Measurements from ENCODE around the gene MEAK7.

Gene MEAK7

GRCh38 chr16:84532855-84533486, 28.5 kb upstream of the MEAK7 start:
- Histone ChIP-seq H3K23ac (ENCODE audit: low read depth, low read length, poor library complexity) (no peak overlapping the region), H3K27ac (replicated peaks; ENCODE audit: low read length) (peak overlapping the region; percentile 96)

GRCh38 chr16:84532291-84532724, 27.8 kb upstream of the MEAK7 start:
- H3K14ac ChIP-seq (ENCODE audit: low read length) = no peak overlapping the region
- H3K9ac ChIP-seq (ENCODE audit: low read depth, low read length, poor library complexity) = no peak overlapping the region
- H3K36me3 ChIP-seq (replicated peaks in 1 of 2; ENCODE audit: control insufficient read depth in 2 of 2, insufficient read depth in 2 of 2, low read length in 2 of 2) = no peaks in the 10 kb centered on the region
- H3K18ac ChIP-seq (ENCODE audit: low read length) = no peak overlapping the region
- peaks cover 31 to 45% of the 10 kb centered on the region in 2 donors for H3K4me1 ChIP-seq (ENCODE audit: control insufficient read depth in 2 of 2, insufficient read depth in 1 of 2, low read depth in 1 of 2, low read length in 2 of 2)
- peak overlapping the region; percentile 96 for H3K27ac ChIP-seq (replicated peaks; ENCODE audit: low read length)
- H3K4ac ChIP-seq (ENCODE audit: low read length) = no peak overlapping the region
- no peak overlapping the region for H2BK12ac ChIP-seq (ENCODE audit: low read length)
- peak overlapping the region; percentile 14 for H2BK5ac ChIP-seq (ENCODE audit: low read length)
- no peak overlapping the region for H4K8ac ChIP-seq (ENCODE audit: low read depth, low read length)
- no peaks in the 10 kb centered on the region for H3K27me3 ChIP-seq (ENCODE audit: control insufficient read depth in 3 of 3, insufficient read depth in 3 of 3, low read depth in 1 of 3, low read length in 3 of 3)
- no peaks in the 10 kb centered on the region for H3K79me1 ChIP-seq (ENCODE audit: low read depth, low read length)
- H2AK5ac ChIP-seq (ENCODE audit: low read depth, low read length) = no peak overlapping the region
- no CpG with 5 or more reads among the region's 10 CpGs for WGBS, 2 donors (ENCODE audit: extremely low coverage in 2 of 2, insufficient read length in 2 of 2, insufficient replicate concordance in 1 of 2)
- no peak overlapping the region for H3K4me2 ChIP-seq (ENCODE audit: insufficient read depth, low read length, poor library complexity, severe bottlenecking)
- no peak overlapping the region for H3K4me3 ChIP-seq (ENCODE audit: low read length in 2 of 2)
- H2BK120ac ChIP-seq (ENCODE audit: low read depth, low read length) = no peak overlapping the region
- DNase-seq (ENCODE audit: low spot score) = peak; percentile 85
- H4K91ac ChIP-seq (ENCODE audit: low read depth, low read length, poor library complexity) = no peak overlapping the region
- no peak overlapping the region for H3K23ac ChIP-seq (ENCODE audit: low read depth, low read length, poor library complexity)
- peak overlapping the region; percentile 57 for H2AFZ ChIP-seq (ENCODE audit: low read length)
- no peak overlapping the region for H2BK15ac ChIP-seq (ENCODE audit: low read length)
- H3K9me3 ChIP-seq (replicated peaks in 1 of 2; ENCODE audit: control insufficient read depth in 2 of 2, insufficient read depth in 1 of 2, low read depth in 1 of 2, low read length in 2 of 2) = peaks cover 16 to 18% of the 10 kb centered on the region in 2 donors

More at GRCh38 chr16:84532855-84533486, 28.5 kb upstream of the MEAK7 start:
- Histone ChIP-seq H3K36me3 (replicated peaks in 1 of 2; ENCODE audit: control insufficient read depth in 2 of 2, insufficient read depth in 2 of 2, low read length in 2 of 2) (no peaks in the 10 kb centered on the region), H3K4me1 (ENCODE audit: control insufficient read depth in 2 of 2, insufficient read depth in 1 of 2, low read depth in 1 of 2, low read length in 2 of 2) (peaks cover 37 to 47% of the 10 kb centered on the region in 2 donors), H3K27me3 (ENCODE audit: control insufficient read depth in 3 of 3, insufficient read depth in 3 of 3, low read depth in 1 of 3, low read length in 3 of 3) (no peaks in the 10 kb centered on the region), H3K4me3 (ENCODE audit: low read length in 2 of 2) (no peak overlapping the region), H4K8ac (ENCODE audit: low read depth, low read length) (no peak overlapping the region), H2BK120ac (ENCODE audit: low read depth, low read length) (no peak overlapping the region), H3K9ac (ENCODE audit: low read depth, low read length, poor library complexity) (no peak overlapping the region), H2AK5ac (ENCODE audit: low read depth, low read length) (no peak overlapping the region), H2BK15ac (ENCODE audit: low read length) (no peak overlapping the region), H4K91ac (ENCODE audit: low read depth, low read length, poor library complexity) (no peak overlapping the region), H3K9me3 (replicated peaks in 1 of 2; ENCODE audit: control insufficient read depth in 2 of 2, insufficient read depth in 1 of 2, low read depth in 1 of 2, low read length in 2 of 2) (peaks cover 16 to 18% of the 10 kb centered on the region in 2 donors), H3K4me2 (ENCODE audit: insufficient read depth, low read length, poor library complexity, severe bottlenecking) (no peak overlapping the region), H3K14ac (ENCODE audit: low read length) (no peak overlapping the region), H3K4ac (ENCODE audit: low read length) (no peak overlapping the region), H2AFZ (ENCODE audit: low read length) (peak overlapping the region; percentile 57), H2BK12ac (ENCODE audit: low read length) (no peak overlapping the region), H2BK5ac (ENCODE audit: low read length) (peak overlapping the region; percentile 14), H3K79me1 (ENCODE audit: low read depth, low read length) (no peaks in the 10 kb centered on the region), H3K18ac (ENCODE audit: low read length) (peak overlapping the region; percentile 76)
- WGBS, 2 donors (ENCODE audit: extremely low coverage in 2 of 2, insufficient read length in 2 of 2, insufficient replicate concordance in 1 of 2) = no CpG with 5 or more reads among the region's 11 CpGs
- DNase-seq (ENCODE audit: low spot score) = no peak

GRCh38 chr16:84531671-84532111, 27.2 kb upstream of the MEAK7 start:
- no peak overlapping the region for H3K4me3 ChIP-seq (ENCODE audit: low read length in 2 of 2)
- no peak overlapping the region for H3K14ac ChIP-seq (ENCODE audit: low read length)
- peak overlapping the region; percentile 1 for H4K91ac ChIP-seq (ENCODE audit: low read depth, low read length, poor library complexity)
- H2BK120ac ChIP-seq (ENCODE audit: low read depth, low read length) = peak overlapping the region; percentile 10
- H2BK12ac ChIP-seq (ENCODE audit: low read length) = peak overlapping the region; percentile 8
- no peak overlapping the region for H3K4ac ChIP-seq (ENCODE audit: low read length)
- H3K36me3 ChIP-seq (replicated peaks in 1 of 2; ENCODE audit: control insufficient read depth in 2 of 2, insufficient read depth in 2 of 2, low read length in 2 of 2) = no peaks in the 10 kb centered on the region
- H3K4me1 ChIP-seq (ENCODE audit: control insufficient read depth in 2 of 2, insufficient read depth in 1 of 2, low read depth in 1 of 2, low read length in 2 of 2) = peaks cover 35 to 44% of the 10 kb centered on the region in 2 donors
- DNase-seq (ENCODE audit: low spot score) = peak; percentile 36
- no peak overlapping the region for H2BK15ac ChIP-seq (ENCODE audit: low read length)
- no peaks in the 10 kb centered on the region for H3K27me3 ChIP-seq (ENCODE audit: control insufficient read depth in 3 of 3, insufficient read depth in 3 of 3, low read depth in 1 of 3, low read length in 3 of 3)
- peak overlapping the region; percentile 80 for H2BK5ac ChIP-seq (ENCODE audit: low read length)
- no CpG with 5 or more reads among the region's 9 CpGs for WGBS, 2 donors (ENCODE audit: extremely low coverage in 2 of 2, insufficient read length in 2 of 2, insufficient replicate concordance in 1 of 2)
- no peak overlapping the region for H3K9ac ChIP-seq (ENCODE audit: low read depth, low read length, poor library complexity)
- H3K4me2 ChIP-seq (ENCODE audit: insufficient read depth, low read length, poor library complexity, severe bottlenecking) = no peak overlapping the region
- peak overlapping the region; percentile 5 for H2AK5ac ChIP-seq (ENCODE audit: low read depth, low read length)
- H4K8ac ChIP-seq (ENCODE audit: low read depth, low read length) = no peak overlapping the region
- H3K23ac ChIP-seq (ENCODE audit: low read depth, low read length, poor library complexity) = no peak overlapping the region
- H2AFZ ChIP-seq (ENCODE audit: low read length) = no peak overlapping the region
- no peaks in the 10 kb centered on the region for H3K79me1 ChIP-seq (ENCODE audit: low read depth, low read length)
- H3K27ac ChIP-seq (replicated peaks; ENCODE audit: low read length) = peak overlapping the region; percentile 96
- H3K9me3 ChIP-seq (replicated peaks in 1 of 2; ENCODE audit: control insufficient read depth in 2 of 2, insufficient read depth in 1 of 2, low read depth in 1 of 2, low read length in 2 of 2) = peaks cover 16 to 18% of the 10 kb centered on the region in 2 donors
- peak overlapping the region; percentile 44 for H3K18ac ChIP-seq (ENCODE audit: low read length)

GRCh38 chr16:84530590-84530989, 26.1 kb upstream of the MEAK7 start:
- H2BK12ac ChIP-seq (ENCODE audit: low read length) = no peak overlapping the region
- H2BK5ac ChIP-seq (ENCODE audit: low read length) = no peak overlapping the region
- H3K4me1 ChIP-seq (ENCODE audit: control insufficient read depth in 2 of 2, insufficient read depth in 1 of 2, low read depth in 1 of 2, low read length in 2 of 2) = peaks cover 34 to 37% of the 10 kb centered on the region in 2 donors
- peak overlapping the region; percentile 13 for H2AK5ac ChIP-seq (ENCODE audit: low read depth, low read length)
- no peak overlapping the region for H3K4me2 ChIP-seq (ENCODE audit: insufficient read depth, low read length, poor library complexity, severe bottlenecking)
- H3K18ac ChIP-seq (ENCODE audit: low read length) = peak overlapping the region; percentile 1
- WGBS, 2 donors (ENCODE audit: extremely low coverage in 2 of 2, insufficient read length in 2 of 2, insufficient replicate concordance in 1 of 2) = no CpG with 5 or more reads among the region's 5 CpGs
- no peak overlapping the region for H2BK15ac ChIP-seq (ENCODE audit: low read length)
- no peaks in the 10 kb centered on the region for H3K79me1 ChIP-seq (ENCODE audit: low read depth, low read length)
- no peak overlapping the region for H3K4ac ChIP-seq (ENCODE audit: low read length)
- peaks cover 16 to 18% of the 10 kb centered on the region in 2 donors for H3K9me3 ChIP-seq (replicated peaks in 1 of 2; ENCODE audit: control insufficient read depth in 2 of 2, insufficient read depth in 1 of 2, low read depth in 1 of 2, low read length in 2 of 2)
- DNase-seq (ENCODE audit: low spot score) = no peak
- no peak overlapping the region for H3K14ac ChIP-seq (ENCODE audit: low read length)
- no peak overlapping the region for H3K23ac ChIP-seq (ENCODE audit: low read depth, low read length, poor library complexity)
- no peaks in the 10 kb centered on the region for H3K36me3 ChIP-seq (replicated peaks in 1 of 2; ENCODE audit: control insufficient read depth in 2 of 2, insufficient read depth in 2 of 2, low read length in 2 of 2)
- H4K91ac ChIP-seq (ENCODE audit: low read depth, low read length, poor library complexity) = no peak overlapping the region
- peak overlapping the region; percentile 4 for H2BK120ac ChIP-seq (ENCODE audit: low read depth, low read length)
- no peak overlapping the region for H3K9ac ChIP-seq (ENCODE audit: low read depth, low read length, poor library complexity)
- H2AFZ ChIP-seq (ENCODE audit: low read length) = no peak overlapping the region
- H4K8ac ChIP-seq (ENCODE audit: low read depth, low read length) = no peak overlapping the region
- no peak overlapping the region for H3K27ac ChIP-seq (replicated peaks; ENCODE audit: low read length)
- no peak overlapping the region for H3K4me3 ChIP-seq (ENCODE audit: low read length in 2 of 2)
- no peaks in the 10 kb centered on the region for H3K27me3 ChIP-seq (ENCODE audit: control insufficient read depth in 3 of 3, insufficient read depth in 3 of 3, low read depth in 1 of 3, low read length in 3 of 3)

All from neuronal stem cell (in vitro differentiated cells).